GM12892 (cell line): ENCODE results near the gene ASB5.

Experiments used
- POLR2A ChIP-seq: IDR thresholded peaks from 2 replicates; pipeline ENCODE4 v1.6.1; 2011; ENCODE audit warnings: low read depth, low read length, control low read depth
- POLR2AphosphoS5 ChIP-seq: IDR thresholded peaks from 2 replicates; pipeline ENCODE4 v1.6.1; 2011; ENCODE audit warnings: low read depth, low read length, control low read depth
- TAF1 ChIP-seq: IDR thresholded peaks from 2 replicates; pipeline ENCODE4 v1.6.1; 2011; ENCODE audit warnings: low read depth, mild to moderate bottlenecking, control low read depth, low read length, borderline replicate concordance

- TF ChIP-seq POLR2A (no peak), POLR2AphosphoS5 (no peak), TAF1 (no peak)
These were observed 22.7 kb upstream of the ASB5 start for GRCh38 chr4:176291748-176292147.
